GM12801 (cell line): ENCODE data around the gene ARMC6.

Experiments
- TF ChIP-seq, protein P1 (sequence below): IDR thresholded peaks from one replicate; pipeline ENCODE4 v1.5.1; 2011; ENCODE audit warnings: control low read depth; ENCODE audit not compliant: insufficient read length; ENCODE audit errors: extremely low read depth

The ARMC6 gene

DNA sequence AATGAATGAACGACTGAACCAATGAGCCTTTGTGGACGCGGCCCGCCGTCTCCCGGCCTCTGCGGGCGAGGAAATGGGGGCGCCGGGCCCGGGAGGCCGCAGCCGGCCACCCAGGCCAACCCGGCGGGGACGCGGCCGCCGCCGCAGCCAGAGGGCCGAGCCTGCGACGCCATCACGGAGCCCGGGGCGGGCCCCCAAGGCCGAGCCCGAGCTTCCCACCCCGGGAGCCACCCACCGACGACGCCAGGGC lies 302 bp upstream of the ARMC6 start:
- TF ChIP-seq, protein P1, sequence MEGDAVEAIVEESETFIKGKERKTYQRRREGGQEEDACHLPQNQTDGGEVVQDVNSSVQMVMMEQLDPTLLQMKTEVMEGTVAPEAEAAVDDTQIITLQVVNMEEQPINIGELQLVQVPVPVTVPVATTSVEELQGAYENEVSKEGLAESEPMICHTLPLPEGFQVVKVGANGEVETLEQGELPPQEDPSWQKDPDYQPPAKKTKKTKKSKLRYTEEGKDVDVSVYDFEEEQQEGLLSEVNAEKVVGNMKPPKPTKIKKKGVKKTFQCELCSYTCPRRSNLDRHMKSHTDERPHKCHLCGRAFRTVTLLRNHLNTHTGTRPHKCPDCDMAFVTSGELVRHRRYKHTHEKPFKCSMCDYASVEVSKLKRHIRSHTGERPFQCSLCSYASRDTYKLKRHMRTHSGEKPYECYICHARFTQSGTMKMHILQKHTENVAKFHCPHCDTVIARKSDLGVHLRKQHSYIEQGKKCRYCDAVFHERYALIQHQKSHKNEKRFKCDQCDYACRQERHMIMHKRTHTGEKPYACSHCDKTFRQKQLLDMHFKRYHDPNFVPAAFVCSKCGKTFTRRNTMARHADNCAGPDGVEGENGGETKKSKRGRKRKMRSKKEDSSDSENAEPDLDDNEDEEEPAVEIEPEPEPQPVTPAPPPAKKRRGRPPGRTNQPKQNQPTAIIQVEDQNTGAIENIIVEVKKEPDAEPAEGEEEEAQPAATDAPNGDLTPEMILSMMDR = no peak

DNA sequence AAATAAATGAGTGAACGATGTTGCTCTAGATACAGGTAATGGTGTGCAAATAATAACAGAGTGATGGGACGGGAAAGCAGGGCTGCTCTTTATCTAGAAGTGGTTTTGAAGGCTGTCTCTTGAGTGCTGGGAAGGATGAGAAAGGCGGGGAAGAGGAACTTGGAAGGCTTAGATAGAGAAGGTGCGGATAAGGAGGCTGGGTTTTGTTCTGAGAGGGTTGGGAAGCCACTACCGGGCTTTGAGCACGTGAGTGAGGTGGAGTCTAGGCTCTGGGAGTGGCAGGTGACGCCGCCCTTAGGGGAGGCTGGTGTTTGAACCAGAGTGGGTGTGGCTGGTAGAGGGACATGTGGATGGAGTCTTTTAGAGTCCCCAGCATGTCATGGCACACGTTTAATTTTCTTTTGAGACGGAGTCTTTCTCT lies 811 bp downstream of the ARMC6 start:
- TF ChIP-seq, protein P1 = no peak

DNA sequence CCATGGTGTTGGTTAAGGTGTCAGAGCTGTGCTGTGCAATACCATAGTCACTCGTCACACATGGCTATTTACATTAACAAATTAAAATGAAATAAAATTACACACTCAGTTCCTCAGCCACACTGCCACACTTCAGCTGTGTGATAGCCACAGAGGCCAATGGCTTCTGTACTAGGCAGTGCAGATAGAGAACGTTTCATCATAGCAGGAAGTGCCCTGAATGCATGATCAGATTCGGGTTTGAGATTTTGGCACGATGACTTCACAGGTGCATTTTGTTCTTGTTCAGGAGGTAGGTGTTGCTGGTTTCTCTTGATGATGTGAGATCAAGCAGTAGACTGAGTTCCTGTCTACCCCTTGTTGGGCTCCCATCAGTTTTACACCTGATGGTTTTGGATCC lies 6.5 kb downstream of the ARMC6 start:
- TF ChIP-seq, protein P1 = no peak

DNA sequence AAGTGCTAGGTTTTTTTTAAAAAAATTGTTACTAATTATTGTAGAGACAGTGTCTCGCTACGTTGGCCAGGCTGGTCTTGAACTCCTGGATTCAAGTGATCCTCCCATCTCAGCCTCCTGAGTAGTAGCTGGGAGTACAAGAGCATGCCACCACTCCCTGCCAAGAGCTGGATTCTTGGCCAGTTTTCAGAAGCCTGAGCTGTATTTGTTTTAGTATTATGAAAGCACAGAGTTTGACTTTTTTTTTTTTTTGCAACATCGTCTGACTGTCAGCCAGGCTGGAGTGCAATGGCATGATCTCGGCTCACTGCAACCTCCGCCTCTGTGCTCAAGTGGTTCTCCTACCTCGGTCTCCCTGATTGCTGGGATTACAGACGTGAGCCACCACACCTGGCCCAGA lies 7.0 kb downstream of the ARMC6 start:
- TF ChIP-seq, protein P1 = no peak

DNA sequence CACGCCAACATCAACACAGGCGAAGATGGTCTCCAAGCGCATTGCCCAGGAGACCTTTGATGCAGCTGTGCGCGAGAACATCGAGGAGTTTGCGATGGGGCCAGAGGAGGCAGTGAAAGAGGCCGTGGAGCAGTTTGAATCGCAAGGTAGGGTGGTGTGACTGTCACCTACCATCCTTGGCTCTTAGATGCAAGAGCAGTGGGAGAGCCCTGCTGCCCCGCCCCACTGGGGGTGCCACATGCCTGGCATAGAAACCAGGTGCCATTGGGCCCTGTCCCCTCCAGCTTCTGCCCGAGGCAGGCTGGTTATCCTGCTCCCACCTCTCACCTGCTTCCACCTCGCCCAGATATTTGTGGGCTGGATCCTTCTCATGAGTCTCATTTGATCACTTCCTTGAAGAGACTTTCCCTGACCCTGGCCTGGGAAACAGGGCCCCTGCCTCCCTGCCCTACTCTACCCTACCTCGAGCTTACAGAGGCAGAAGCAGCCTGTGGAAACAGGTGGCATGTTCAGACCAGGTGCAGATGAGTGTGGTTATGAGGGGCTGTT lies 9.4 kb downstream of the ARMC6 start:
- TF ChIP-seq, protein P1 = no peak

DNA sequence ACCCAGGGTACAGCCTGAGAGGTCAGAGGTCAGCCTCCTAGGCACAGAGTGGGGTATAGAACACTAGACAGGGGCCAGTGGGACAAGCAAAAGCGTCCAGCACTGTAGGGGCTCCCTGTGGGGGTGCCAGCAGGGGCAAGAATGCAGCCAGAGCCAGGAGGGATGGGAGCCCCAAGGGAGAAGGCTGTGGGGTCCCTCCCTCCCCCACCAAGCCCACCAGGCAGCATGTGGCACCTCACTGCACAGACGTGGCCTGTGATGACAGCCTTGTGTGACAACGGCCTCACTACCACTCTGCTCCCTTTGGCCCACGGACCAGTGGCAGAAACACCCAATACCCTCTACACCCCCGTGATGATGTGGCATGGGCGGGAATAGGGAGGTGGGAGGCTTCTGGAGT lies 10.1 kb downstream of the ARMC6 start:
- TF ChIP-seq, protein P1 = no peak

DNA sequence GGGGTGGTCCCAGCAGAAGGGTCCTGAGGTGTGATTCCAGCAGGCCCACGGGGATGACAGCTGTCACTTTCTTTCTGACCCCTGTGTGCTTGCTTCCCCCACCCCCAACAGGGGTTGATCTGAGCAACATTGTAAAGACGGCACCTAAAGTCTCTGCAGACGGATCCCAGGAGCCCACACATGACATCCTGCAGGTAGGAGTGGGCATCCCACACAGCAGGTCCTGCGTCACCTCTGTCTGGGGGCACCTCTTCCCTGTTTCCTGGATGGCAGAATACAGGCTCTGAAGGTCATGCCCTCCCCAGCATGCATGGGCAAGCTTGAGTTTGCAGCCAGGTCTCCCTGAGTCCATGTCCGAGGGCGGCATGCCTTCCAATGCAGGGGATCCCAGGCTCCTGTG lies 10.5 kb downstream of the ARMC6 start:
- TF ChIP-seq, protein P1 = no peak

DNA sequence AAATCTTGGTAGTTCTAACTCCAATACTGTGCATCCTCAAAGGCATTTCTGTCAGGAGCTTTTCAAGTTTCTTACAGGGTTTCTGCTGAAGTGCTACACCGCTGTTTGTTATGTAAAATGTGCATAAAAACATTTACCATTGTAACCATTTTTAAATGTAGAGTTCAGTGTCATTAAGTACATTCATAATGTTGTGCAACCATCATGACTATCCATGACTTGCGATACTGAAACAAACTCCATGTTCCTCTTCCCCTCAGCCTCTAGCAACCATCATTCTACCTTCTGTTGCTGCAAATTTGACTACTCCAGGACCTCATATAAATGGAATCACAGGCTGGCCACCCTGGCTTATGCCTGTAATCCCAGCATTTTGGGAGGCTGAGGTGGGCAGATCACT lies 16.0 kb downstream of the ARMC6 start:
- TF ChIP-seq, protein P1 = no peak
